AG04449 (cell line): ENCODE results near the gene SMCO1.

Source experiments
- CTCF ChIA-PET: fragments of 350-600 bp; formaldehyde crosslinking; extraction: SDS; loops from one replicate; lab custom pipeline; 2021; ENCODE audit warnings: antibody characterized with exemption; lab: Yijun Ruan, JAX
- POLR2A ChIA-PET: fragments of 400-600, 350-600 bp; formaldehyde crosslinking; extraction: SDS; loops from one replicate; lab custom pipeline; 2020; ENCODE audit warnings: antibody characterized with exemption, inconsistent platforms; lab: Yijun Ruan, JAX
- DNase-seq: peaks from one replicate; pipeline ENCODE4 v3.0.0-alpha.2; 2010; ENCODE audit warnings: low read depth, low spot score
- H3K4me3 ChIP-seq: 2 replicates; pipeline ENCODE4 v1.5.1; 2011; ENCODE audit warnings: low read depth, mild to moderate bottlenecking, control low read depth, low read length
- TF ChIP-seq, protein P1 (sequence below): IDR thresholded peaks from one replicate; pipeline ENCODE4 v1.5.1; 2011; ENCODE audit warnings: mild to moderate bottlenecking, moderate library complexity, low read length, control low read depth, inconsistent platforms; ENCODE audit not compliant: insufficient read depth; ENCODE audit errors: missing control alignments

Gene SMCO1

GRCh38 chr3:196514913-196515621, at the start of gene SMCO1:
SMCO1 (minus strand) TSS chr3:196515346; CDS start chr3:196515209, 137 bp downstream.
- CTCF ChIA-PET = interaction anchor here (1.9 to 13.9 kb wide), 5 partner anchors 8 to 442 kb away, joined by 4 to 185 read pairs (median 12); no protein-coding TSS in a partner anchor
- no peak within 1 kb of the TSS for H3K4me3 ChIP-seq
- DNase-seq = no peak
- TF ChIP-seq, protein P1, sequence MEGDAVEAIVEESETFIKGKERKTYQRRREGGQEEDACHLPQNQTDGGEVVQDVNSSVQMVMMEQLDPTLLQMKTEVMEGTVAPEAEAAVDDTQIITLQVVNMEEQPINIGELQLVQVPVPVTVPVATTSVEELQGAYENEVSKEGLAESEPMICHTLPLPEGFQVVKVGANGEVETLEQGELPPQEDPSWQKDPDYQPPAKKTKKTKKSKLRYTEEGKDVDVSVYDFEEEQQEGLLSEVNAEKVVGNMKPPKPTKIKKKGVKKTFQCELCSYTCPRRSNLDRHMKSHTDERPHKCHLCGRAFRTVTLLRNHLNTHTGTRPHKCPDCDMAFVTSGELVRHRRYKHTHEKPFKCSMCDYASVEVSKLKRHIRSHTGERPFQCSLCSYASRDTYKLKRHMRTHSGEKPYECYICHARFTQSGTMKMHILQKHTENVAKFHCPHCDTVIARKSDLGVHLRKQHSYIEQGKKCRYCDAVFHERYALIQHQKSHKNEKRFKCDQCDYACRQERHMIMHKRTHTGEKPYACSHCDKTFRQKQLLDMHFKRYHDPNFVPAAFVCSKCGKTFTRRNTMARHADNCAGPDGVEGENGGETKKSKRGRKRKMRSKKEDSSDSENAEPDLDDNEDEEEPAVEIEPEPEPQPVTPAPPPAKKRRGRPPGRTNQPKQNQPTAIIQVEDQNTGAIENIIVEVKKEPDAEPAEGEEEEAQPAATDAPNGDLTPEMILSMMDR = no peak
- POLR2A ChIA-PET = interaction anchor here (0.7 kb wide), 1 partner anchor 426 kb away, joined by 3 read pairs; no protein-coding TSS in a partner anchor

- TF ChIP-seq, protein P1 = no peak
- H3K4me3 ChIP-seq = no peak overlapping the region
- CTCF ChIA-PET = no interaction called here
- POLR2A ChIA-PET = no interaction called here
- DNase-seq = no peak
These were observed 48.6 kb upstream of the SMCO1 start for GRCh38 chr3:196563721-196564225.

GRCh38 chr3:196559826-196560225, 44.7 kb upstream of the SMCO1 start:
- peak; percentile 2 for DNase-seq
- POLR2A ChIA-PET = no interaction called here
- CTCF ChIA-PET = no interaction called here

DNA sequence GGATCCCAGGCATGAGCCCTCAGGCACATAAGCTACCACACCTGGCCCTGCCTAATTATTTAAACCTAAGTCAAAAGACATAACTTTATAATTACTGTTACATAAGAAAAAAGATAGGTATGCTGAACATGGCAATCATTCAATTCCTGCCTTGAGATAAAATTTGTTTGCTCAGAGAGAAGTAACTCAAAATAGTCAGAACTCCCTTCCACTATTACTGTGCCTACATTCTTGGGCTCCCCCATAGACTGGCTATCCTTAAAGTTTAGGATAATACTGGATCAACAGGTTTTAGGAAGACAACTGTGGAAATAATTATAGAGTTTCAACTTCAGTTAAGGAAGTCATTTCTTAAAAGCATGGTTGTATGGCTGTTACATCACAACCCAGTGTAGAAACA, 43.3 kb upstream of the SMCO1 start:
- POLR2A ChIA-PET = no interaction called here
- TF ChIP-seq, protein P1 = no peak
- CTCF ChIA-PET = no interaction called here
- no peak for DNase-seq
- H3K4me3 ChIP-seq = no peak overlapping the region

More at GRCh38 chr3:196559826-196560225, 44.7 kb upstream of the SMCO1 start:
- no peak overlapping the region for H3K4me3 ChIP-seq
- TF ChIP-seq, protein P1 = no peak

- H3K4me3 ChIP-seq = no peak overlapping the region
- POLR2A ChIA-PET = no interaction called here
- TF ChIP-seq, protein P1 = no peak
- CTCF ChIA-PET = no interaction called here
- no peak for DNase-seq
These were observed 42.1 kb upstream of the SMCO1 start for GRCh38 chr3:196557236-196557635.

DNA sequence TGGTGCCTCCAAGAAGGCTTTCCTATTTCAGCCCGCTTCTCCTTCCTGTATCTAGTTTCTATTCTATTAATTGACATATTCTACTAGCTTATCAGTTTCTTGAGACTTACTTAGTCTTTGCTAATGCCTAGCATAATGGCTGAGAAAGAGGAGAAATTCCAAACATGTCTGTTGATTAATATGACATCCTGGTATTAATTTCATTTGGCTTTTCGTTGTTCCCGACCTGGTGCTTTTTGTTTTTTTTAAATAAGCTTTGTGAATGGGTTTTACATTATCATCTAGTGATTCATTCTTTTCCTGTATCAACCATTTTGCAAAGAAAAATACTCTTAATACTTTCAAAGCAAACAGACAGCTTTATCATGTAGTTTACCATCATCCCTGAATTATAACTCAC, 40.1 kb upstream of the SMCO1 start:
- POLR2A ChIA-PET = no interaction called here
- CTCF ChIA-PET = interaction anchor here (0.6 to 3.5 kb wide), 4 partner anchors 12 to 26 kb away, joined by 3 to 14 read pairs (median 4); no protein-coding TSS in a partner anchor
- no peak overlapping the region for H3K4me3 ChIP-seq
- no peak for DNase-seq
- TF ChIP-seq, protein P1 = no peak
